KG1 (cell line): ENCODE measurements around the gene PTPRG.

Experiments used
- DNase-seq: peaks from one replicate; lab custom pipeline; 2025; lab: John Stamatoyannopoulos, UW

Gene PTPRG

DNA sequence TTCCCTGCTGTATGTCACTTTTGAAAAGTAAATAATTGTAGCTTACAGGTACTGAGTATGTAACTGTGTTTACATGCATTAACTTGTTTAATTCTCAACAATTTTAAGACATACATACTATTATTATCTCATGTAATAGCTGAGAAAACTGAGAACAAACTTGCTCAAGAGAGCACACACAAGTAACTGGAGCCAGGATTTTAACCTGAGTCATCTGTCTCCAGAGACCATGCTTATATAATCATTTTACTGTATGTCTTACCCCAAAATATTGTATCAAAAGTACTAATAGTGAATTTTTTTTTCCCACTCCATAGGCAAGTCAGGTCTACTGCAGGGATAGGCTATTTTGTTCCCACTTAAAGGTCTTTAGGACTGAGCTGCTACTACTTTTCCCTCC lies 716.6 kb downstream of the PTPRG start:
- DNase-seq: no peak

DNA sequence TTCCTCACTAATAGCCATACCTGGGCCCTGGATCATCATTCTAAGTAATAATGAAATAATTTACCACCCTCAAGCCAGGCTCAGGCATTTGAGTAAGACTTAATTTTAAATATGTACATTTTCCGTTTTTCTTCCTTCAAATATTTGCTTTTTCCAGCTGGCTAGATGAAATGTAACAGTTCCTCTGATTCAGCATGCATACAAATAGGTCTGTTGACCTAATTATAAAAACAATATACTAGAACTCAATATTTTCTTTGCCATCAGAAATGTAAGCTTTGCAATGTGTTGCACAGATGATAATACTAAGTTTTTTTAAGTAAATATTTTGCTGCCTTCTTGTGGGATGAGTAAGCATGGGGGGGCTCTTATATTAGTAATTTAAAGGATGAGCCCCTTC lies 720.4 kb downstream of the PTPRG start:
- DNase-seq: no peak

DNA sequence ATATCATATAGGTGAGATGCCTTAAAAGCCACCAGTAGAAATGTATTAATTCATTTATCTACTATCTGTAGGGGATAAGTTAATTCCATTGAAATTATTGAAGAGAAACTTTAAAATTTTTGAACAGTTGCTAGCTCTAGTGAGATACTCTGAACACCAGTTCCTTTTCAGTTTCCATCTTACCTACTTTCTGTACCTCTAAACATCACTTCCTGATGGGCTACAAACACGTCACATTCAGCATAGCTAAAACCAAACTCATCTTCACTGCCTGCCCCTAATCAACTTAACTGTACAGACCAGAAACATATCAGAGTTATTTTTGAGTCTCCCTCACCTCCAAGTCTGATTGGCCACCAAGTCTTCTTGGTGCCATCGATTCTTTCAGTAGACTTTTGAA lies 723.1 kb downstream of the PTPRG start:
- DNase-seq: no peak

DNA sequence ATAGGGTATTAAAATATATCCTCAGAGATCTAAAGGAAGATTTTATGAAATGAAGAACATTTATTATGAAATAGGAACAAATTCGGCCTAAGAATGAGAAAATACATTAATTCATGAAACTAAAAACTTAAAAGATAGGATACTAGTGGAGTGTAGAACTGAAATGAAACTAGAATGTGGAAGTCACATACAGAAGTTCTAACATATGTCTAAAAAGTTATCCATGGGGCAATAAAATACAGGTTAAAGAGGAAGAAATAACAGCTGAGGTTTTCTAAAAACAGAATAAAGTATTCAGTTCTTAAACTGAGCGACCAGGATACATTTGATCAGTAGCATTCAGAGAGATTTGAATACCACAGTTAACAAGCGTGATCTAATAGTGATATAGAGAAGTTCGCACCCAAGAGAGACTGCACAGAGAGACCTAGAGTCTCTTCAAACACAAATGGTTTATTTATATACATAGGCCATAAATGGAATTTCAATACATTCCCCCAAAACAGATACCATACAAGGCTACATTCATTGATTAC lies 726.1 kb downstream of the PTPRG start:
- no peak for DNase-seq

DNA sequence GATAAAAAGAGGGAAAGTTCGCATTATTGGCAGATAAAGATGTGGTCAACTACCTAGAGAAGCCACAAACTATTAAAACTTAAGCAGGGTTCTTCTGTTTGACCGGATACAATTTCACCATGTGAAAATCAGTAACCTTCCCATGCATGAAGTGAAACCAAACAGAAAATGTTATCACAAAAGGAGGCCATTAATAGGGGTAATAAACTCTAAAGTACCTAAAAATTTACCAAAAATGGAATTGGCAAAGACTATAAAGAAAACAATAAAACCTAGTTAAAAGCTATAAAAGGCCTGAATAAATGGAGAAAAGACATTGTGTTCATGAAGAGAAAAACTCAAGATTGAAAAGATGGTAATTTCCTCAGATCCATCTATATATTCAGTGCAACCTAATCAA lies 728.6 kb downstream of the PTPRG start:
- no peak for DNase-seq

DNA sequence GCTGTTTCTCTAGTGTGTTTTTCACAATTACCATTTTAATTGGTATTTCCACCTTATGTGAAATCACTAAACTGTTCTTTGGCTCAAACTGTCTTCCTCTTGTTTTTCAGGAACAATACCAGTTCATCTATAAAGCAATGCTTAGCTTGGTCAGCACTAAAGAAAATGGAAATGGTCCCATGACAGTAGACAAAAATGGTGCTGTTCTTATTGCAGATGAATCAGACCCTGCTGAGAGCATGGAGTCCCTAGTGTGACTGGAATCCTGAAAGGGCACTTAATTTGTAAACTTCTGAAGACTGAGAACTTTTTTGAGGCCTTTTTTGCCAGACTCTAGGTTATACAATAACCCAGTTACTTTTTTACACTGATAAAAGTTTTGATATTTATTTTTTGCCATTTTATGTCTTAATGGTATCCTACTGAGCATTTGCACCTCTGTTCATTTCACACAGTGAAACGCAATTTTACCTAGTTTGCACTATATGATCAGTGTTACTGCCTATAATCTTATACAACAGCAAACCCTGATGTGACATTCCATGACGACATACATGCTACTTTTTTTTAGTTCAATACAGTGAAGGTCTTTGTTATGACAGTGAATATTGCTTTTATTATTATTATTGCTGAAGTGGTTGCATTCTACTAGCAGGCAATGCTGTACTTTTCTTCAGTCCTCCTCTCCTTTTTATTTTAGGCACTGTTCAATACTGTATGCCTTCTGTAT lies 731.8 kb downstream of the PTPRG start:
- DNase-seq: no peak

DNA sequence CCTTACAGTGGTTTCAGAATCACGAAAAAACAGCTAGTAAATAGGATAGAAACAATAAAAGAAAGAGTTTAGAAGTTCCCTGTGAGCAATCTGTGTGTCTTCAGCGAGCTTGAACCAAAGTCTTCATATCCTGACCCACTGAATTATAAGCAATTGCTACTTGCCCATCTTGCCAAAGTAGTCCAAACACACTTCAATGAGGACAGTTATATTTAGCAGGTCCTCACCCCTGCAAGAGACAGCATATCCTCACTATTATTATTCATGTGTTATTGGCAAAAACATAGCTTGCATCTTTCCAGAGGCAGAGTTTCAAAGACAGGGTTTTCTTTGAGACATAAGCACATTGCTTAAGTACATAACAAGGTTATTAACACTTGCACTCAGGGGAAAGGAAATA lies 734.2 kb downstream of the PTPRG start:
- DNase-seq: no peak

DNA sequence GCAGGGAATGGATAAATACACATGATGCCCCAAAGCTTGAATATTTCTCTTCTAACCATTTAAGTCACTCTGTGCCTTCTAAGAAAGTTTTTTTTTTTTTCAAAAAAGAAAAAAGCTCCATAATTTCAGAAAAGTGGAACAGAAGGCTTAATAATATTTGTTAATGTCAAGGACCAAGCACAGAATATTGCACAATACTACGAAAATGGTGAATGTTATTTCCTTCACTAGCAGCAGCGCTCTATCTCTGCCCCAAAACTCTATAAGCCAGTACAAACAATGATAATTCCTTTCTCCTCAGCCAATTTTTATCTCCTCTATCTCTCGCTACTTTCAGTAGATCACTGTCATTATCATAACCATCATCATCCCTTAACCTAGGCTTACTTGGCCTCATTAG lies 739.2 kb downstream of the PTPRG start:
- DNase-seq: no peak

DNA sequence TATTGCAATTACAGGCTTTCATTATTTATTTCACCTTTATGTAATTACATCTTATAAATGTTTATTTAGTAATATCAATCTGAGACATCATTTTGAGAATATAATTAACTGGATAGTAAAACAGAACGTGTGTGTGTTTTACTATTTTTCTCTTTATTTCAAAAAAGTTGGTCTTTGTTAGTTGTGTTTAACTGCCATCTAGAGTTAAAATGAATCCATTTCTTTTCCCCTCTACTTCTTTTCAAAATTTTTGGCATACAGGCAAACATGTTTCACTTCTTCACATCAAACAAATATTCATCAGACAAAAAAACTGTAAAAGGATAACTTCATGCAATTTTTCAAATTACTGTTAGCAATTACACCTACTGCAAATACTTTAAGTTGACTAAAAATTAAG lies 750.8 kb downstream of the PTPRG start:
- DNase-seq: no peak

DNA sequence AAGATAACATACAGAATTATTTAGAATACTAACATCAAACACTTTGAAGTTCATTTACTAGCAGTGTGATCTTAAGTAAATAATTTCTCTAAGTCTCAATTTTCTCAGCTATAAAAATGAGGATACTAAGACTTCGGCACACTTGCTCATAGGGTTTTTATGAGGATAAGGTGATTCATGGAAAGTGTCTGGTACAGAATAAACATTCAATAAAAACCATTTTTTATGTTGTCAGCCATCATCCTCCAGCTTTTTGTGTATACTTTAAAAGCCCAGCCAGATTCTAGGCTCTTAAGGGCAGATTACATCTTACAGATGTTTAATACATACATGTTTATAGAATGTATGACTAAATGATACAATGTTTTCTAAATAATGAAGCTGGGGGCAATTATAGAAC lies 755.2 kb downstream of the PTPRG start:
- no peak for DNase-seq

DNA sequence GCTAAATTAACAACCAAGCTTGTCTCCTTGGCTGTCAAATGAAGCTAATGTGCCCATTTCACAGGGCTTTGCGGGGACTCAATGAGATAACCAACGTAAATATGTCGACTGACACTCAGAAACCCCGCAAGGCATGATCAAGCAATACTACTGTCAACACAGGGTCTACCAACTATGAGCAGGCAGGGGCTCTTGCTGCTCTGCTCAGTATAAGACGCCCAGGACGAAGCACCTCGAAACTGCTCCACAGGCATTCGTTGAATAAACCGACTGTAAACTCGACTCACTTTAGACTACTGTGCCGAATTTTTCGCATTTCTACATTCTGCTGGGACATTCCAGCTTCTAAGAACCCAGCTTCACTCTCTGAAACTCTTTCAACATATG lies 757.0 kb downstream of the PTPRG start:
- DNase-seq: no peak

DNA sequence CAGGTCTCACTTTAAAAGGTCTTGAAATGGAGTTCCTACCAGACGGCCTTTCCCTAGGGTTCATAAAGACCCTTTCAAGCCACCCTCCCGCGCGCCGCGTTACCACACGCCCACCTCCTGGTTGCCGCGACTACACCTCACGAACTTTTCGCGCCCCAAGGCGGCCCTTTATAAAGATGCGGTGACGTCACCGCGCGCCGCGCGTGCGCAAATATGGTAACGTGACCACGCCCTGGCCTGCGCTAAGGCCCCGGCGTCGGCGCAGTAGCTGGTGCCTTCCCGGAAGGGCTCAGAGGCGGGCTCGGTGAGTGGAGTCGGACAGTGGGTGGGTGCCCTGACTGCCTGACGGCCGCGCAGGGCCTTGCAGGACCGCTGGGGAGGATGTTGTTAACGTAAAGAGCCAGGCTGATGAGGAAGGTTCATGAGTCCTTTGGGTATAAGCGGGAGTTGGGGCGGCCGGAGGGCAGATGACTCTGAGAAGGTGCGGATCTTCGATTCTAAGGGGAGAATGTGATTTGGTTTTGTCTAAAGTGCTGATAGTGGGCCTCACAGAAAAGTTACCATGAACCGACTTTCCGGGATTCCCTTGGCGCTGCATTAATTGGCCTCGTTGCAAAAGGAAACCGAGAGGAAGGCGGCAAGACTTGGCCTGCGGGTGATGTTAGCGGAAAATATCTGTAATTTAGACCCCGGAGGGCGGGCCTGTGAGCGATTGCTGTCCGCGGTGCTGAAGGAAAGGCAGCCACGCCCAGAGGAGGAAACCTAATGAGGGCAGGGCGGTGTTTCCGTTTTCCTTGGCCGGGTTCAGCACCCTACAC lies 757.6 kb downstream of the PTPRG start:
- DNase-seq: no peak

DNA sequence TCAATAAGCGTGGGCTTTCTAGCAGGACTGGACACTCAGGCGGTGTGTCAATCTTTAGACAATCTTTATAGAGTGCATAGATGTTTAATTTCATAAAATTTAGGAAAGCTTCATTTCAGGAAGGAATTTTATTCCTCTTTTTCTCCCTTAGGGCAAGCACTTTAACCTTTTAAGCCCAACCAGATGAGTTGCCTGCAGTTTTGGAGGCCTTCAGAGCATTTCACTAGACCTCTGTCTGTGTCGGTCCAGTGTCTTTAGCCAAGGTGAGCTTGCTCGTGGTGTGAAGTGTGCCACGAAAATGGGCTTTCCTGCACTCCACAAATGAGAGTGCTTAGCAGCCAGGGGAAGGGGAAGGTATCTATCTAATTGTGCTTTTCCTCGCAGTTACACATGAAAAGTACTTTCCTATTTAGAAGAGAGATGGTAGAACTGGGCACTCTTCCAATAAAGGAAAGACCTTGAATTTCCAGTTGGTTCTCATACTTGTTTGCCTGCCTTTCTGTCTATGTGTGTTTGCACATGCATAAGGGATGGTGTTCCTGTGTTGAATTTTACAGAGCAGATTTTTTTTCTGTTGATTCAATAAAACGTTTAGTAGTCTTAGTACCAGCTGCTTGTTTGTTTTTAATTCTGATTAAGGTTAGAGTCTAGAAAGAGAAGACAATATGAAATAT lies 758.3 kb downstream of the PTPRG start:
- no peak for DNase-seq

DNA sequence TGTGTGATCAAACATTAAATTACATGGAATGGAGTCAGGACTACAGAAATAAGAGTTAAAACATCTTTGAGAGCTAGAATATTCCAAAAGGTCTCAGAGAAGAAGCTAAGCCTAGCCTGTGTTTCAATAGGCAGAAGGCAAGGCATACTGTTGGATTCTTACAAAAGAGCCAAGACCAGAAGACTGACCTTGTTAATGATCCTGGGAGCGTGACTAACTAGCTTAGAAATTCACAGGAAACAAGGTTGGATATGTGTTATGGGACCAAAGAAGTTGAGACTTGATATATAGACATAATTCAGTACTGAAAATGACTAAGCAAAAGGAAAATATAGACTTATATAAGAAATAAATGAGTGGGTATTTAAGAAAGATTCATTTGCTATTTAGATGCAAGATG lies 761.9 kb downstream of the PTPRG start:
- DNase-seq: no peak

DNA sequence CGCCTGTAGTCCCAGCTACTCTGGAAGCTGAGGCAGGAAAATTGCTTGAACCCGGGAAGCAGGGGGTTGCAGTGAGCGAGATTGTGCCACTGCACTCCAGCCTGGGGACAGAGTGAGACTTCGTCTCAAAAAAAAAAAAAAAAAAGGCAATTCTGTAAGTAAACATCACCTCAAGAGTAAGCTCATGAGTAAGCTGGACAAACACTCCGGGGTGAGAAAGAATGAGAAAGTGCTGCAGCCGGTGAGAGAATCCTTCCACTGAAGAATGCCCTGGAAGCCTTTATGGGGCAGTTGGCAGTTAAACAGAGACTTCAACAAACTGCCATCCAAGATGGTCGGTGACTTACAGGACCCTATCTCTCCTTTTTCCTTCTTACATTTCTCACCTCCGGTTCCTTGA lies 764.5 kb downstream of the PTPRG start:
- no peak for DNase-seq

DNA sequence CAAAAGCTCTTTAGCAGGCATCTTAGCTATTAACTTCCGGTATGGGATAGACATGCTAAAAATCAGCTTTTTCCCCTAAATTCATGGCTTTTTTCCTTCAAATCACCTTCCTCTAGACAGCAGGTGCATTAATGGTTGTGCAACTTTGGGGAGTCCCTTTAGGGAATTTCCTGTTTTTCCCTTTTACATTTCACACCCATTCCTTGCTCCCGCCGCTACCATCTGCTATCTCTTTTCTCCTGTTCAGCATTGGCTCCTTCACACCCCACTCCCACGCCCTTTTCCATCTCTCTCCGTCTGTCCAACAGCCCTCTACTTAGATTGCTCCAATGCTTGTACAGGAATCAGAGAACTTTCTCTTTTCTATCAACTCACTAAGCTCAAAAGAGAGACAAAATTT lies 768.6 kb downstream of the PTPRG start:
- DNase-seq: no peak

DNA sequence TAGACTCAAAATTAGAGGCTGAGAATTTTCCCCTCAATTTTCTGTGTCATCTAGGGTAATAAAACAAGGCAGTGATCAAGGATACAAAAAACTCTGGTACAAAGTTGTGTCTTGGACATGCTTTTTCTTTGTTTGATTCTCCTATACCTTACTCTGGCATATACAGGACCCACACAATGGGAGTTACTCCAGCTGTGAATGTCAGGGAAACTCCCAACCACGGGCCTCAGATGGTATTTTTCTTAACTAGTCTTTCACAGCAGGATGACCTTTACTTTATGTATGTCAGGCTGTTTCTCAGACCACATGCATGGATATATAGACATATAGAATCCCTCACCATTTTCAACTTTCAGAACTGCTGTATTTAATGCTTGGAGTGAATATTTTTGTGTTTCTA lies 770.6 kb downstream of the PTPRG start:
- no peak for DNase-seq

DNA sequence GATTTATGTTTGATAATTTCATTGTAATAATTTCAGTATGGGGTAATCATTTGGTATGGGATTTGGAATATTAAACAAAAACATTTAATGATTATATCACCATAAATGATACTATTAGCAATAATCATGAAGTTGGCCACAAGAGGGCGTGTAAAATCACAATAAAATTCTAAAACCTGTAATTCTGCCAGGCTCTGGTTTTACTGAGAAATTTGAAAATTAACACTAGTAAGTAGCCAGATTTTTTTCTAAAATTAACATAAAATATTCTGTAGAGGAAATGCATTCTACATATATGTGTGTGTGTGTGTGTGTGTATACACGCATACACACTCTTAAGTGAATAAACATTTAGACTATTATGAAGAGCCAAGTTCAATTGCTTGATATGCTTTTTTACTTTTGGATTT lies 771.5 kb downstream of the PTPRG start:
- no peak for DNase-seq

DNA sequence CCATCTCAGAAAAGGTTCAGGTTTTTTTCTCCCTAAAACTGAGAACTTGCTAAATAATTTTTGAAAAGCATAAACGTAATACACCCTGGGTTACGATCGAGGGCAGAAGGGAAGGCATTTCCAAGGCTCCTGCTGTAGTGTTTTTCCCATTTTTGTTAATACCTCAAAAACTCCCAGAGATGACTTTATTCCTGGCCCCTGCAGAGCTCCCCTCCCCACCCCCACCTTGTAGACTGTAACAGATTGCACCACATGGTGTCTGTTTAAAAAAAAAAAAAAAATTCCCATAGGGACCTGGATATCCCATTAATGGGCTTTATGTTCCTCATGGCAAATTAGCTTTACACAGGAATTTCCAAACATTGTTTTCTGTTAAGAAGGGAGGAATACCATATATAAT lies 773.8 kb downstream of the PTPRG start:
- DNase-seq: no peak

DNA sequence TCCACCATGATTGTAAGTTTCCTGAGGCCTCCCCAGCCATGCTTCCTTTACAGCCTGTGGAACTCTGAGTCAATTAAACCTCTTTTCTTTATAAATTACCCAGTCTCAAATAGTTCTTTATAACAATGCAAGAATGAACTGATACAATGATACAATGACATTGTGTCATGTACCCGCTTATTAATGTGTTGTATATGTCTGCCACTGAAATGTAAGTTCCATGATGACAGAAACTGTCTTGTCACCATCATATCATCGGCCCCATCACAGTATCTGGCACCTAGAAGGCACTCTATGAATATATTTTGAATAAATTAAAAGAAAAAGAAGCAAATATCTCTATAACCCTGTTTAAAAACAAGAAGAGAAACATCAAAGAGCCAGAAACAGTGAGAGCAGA lies 782.4 kb downstream of the PTPRG start:
- DNase-seq: no peak
